ENCODE results near the gene RNF167. TPM values are rescaled to one million over a fixed set of nuclear protein-coding genes. Genes with fewer than 3 reads are reported as not detected.

RNF167 gene
- total RNA-seq, 1 experiment from 2014 or later = 86.0 TPM

DNA sequence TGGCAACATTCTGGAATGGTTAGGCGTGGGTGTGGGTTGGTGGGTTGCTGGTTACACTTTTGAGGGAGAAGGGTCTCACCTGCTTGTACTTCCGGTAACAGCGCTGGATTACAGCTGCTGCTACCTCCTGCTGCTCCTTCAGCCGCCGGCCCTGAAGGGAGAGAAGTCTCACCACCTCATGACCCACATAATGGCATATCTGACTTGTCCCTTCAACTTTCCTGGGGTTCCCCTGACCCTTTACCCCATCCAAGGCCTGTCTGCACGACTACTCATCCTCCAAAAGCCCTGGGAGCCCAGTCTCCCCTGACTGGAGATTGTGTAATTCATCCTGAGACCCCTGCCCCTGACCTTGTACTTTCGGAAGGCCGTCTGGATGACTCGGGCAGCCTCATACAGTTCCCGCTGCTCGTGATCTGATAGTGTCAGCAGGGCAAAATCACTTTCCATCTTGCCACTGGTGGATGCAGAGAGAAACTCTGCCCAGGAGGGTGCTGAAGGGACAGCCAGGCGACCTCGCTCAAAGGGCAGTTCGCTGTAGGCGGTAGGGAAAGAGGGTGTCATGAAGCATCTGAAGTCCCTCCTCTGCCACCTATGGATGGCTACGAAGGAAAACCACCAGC, 29.6 kb downstream of the RNF167 start:
- no peak for DNase-seq (ENCODE audit: low spot score)
- in situ Hi-C loops (cut with HindIII; ENCODE audit: low sequenced_read_pairs) = no loop called here

DNA sequence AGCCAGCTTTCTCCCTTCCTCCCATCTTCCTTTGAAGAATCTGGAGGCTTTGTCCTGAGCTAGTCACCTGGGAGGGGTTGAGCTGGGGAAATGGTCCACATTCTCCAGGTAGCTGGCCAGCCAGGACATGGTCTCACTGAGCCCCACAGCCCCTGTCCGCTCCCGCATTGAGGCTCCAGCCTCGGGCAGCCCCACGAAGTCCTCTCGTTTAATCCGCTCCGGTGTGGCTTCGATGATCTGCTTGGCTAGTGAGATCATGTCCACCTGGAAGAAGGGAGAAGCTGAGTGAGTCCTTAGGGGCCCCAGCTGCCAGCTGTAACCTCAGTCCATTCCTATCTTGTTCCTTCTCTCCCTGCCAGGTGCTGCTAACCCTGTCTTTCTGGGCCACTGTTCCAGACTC, 30.2 kb downstream of the RNF167 start:
- no peak for DNase-seq (ENCODE audit: low spot score)
- in situ Hi-C loops (cut with HindIII; ENCODE audit: low sequenced_read_pairs) = no loop called here

DNA sequence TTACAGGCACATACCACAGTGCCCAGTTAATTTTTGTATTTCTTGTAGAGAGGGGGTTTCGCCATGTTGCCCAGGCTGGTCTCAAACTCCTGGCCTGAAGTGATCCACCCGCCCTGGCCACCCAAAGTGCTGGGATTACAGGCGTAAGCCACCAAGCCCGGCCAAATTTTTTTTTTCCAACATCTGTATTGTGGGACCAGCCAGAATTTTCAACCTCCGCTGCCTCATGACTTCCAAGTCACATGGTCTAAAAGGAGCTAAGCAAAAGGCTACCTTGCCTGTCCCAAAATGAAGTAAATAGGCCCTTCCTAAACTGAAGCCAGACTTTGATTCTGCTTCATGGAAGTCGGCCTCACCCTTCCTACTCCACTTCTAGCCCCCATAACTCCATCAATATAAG, 31.8 kb downstream of the RNF167 start:
- no peak for DNase-seq (ENCODE audit: low spot score)
- in situ Hi-C loops (cut with HindIII; ENCODE audit: low sequenced_read_pairs) = no loop called here

DNA sequence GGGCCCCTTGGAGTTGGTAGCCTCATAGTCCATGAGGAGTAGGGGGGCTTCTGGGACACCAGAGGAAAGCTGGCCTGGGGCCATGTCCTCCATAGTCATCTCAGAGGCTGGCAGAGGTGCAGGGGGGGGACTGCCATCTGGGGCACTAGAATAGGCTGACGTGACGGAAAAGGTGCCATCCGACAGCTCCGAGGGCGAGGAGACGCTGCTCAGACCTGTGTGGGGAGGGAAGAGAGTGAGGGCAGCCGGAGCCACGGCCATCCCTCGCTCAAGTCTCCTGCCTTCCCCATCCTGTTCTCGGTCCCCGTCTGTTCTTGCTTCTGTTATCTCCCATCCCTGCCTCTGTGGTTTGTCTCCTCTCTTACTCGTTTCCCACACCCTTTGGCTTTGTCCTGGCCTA, 32.3 kb downstream of the RNF167 start:
- in situ Hi-C loops (cut with HindIII; ENCODE audit: low sequenced_read_pairs) = no loop called here
- no peak for DNase-seq (ENCODE audit: low spot score)

DNA sequence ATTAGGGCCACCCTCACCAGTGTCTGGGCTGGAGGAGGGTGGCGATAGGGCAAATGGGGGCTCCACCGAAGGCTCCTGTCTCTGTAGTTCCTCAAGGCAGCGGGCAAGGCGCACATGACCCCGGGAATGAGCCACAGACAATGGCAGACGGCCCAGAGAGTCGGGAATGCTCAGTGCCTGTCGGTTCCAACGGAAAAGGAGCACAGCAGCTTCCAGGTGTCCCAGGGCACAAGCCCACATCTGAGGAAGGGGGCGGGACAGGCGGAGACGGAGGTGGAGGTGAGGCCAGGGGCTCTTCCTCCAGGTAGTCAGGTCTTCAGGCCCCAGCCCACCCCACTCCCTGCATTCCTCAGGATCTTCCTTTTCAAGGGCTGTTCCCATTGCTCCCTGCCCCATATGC, 32.7 kb downstream of the RNF167 start:
- no peak for DNase-seq (ENCODE audit: low spot score)
- in situ Hi-C loops (cut with HindIII; ENCODE audit: low sequenced_read_pairs) = no loop called here

DNA sequence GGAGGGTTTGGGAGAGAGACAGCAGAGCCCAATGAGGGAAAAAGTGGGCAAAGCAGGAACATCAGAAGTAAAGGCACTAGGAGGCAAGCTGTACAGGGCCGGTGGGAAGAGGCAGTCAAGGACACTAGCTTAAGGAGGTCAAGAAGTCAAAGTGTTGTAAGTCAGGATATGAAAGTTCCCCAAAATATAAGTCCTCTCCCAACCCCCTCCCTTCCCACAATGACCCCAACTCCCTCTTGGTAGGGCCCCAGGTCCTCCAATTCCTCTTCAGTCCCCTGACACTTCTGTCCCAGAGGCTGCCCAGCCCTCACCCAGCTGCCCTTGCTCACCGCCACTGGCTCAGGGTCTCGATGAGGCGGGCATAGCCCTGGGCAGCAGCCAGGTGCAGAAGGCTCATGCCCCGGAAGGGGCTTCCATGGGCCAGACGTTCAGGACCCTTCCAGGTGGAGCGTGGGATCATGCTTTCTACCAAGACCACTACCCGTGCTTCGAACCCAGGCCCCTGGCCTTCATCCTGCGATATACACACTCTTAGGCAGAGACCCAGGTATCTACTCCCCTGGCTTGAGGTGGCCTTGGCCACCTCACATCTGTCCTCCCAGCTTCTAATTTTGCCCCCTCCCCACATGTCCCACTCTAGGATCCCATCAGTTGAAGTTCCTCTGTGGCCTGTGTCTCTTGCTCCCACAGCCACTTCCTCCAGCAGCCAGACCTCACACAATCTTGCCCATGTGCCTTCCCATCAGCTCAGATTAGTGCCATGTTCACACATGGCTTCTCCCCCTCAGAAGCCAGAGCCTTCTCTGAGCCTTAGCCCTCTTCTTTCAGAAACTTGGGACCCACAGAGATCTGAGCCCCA, 33.4 kb downstream of the RNF167 start:
- in situ Hi-C loops (cut with HindIII; ENCODE audit: low sequenced_read_pairs) = no loop called here
- DNase-seq (ENCODE audit: low spot score) = no peak

DNA sequence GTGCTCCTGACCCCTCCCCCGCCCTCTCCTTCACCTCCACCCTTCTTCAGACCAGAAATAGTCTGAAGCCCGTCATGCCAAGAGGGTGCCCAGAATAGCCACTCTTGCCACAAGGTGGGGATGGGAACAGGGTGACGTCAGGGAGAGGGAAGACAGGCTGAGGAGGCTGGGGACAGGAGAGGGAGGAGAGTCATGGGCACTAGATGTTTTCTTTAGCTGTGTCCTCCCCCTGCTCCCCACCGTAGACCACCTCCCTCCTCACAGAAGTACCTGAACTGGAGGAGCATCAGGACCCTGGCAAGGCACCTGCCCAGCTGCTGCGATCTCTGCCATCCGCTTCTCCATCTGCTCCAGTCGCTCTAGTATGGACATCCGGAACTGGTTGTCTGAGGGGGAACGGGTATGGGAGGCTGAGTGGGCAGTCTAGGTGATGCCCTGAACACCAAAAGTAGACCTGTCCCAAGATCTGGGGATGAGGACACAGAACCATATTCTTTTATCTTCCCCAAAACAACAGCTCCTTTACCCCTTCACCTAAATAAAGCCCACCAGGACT, 34.1 kb downstream of the RNF167 start:
- in situ Hi-C loops (cut with HindIII; ENCODE audit: low sequenced_read_pairs) = no loop called here
- no peak for DNase-seq (ENCODE audit: low spot score)

DNA sequence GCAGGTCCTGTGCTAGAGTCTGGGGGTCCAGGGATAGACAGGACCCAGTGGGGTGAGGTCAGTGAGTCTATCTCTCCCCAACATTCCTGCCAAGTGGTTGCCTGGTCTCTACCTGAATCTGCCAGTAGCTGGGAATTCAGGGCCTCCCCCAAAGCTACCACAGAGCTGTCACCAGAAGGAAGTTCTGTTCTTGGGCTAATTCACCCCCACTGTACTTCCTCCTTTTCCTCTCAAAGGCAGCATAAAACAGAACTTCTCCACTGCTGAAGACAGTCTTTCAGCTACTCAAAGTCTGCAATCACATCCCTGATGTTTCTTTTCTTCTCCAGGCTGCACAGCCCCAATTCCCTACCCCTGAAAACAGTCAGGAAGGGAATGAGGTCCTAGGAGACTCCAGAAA, 38.7 kb downstream of the RNF167 start:
- in situ Hi-C loops (cut with HindIII; ENCODE audit: low sequenced_read_pairs) = no loop called here
- DNase-seq (ENCODE audit: low spot score) = no peak

DNA sequence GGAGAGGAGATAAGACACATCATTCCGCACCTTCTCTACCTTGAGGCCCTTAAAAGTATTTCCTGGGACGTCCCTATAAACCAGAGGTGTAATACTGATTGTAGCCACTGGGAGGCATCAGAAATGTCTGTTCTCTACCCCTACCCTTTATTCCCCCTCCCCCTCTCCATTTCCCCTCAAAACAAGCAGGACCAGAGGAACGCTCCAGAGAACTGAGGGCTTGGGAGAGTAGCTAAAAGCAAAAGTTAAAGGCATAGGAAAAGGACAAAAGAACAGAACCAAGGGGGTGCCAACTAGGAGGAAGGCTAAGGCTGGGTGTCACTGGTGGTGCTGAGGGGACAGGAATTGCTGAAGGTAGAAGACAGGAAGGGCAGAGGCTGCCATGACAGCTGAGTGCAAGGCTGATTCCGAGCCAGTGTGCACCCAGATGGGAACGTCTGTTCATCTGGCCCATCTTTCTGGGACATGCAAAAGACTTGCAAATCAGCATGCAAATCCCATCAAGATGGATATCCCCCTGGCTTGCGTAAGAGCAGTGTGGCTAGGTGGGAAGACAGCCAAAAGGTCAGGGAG, 40.7 kb downstream of the RNF167 start:
- in situ Hi-C loops (cut with HindIII; ENCODE audit: low sequenced_read_pairs) = no loop called here
- peak; percentile 56 for DNase-seq (ENCODE audit: low spot score)

DNA sequence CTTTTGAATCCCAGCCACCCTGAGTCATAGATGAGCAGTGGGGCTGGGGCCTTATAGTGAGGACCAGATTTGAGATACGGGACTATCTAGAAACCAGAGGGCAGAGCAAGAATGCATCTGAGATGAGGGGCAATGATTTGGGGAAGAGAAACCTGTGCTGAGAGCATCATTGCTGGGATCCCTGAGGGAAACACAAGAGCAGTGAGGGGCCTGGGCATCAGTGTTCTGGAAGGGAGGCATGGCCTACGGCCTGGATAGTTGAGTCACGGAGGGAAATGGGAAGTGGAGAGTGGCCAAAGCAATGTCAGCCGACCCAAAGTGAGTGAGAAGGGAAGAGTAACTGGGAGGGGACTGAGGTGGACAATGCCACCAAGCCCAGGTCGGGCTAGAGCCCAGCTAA, 42.2 kb downstream of the RNF167 start:
- in situ Hi-C loops (cut with HindIII; ENCODE audit: low sequenced_read_pairs) = no loop called here
- no peak for DNase-seq (ENCODE audit: low spot score)

DNA sequence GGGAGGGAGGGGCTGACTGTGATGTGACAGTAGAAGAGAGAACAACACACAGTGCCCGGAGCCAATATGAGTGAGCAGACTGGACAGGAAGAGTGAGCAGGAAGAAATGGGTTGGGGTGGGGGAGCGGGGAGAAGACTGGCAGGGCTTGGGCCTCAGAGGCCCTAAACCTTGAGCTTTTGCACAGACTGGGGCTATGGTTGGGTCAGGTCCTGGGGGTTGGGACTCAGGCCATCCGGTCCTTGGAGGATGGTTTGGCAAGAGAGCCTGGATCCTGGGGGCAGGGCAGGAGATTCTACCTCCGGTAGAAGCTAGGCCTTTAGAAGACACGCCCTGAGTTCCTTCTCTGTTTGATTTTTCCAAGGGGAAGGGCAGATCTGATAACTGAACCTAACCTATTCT, 46.3 kb downstream of the RNF167 start:
- peak; percentile 60 for DNase-seq (ENCODE audit: low spot score)
- in situ Hi-C loops (cut with HindIII; ENCODE audit: low sequenced_read_pairs) = no loop called here

DNA sequence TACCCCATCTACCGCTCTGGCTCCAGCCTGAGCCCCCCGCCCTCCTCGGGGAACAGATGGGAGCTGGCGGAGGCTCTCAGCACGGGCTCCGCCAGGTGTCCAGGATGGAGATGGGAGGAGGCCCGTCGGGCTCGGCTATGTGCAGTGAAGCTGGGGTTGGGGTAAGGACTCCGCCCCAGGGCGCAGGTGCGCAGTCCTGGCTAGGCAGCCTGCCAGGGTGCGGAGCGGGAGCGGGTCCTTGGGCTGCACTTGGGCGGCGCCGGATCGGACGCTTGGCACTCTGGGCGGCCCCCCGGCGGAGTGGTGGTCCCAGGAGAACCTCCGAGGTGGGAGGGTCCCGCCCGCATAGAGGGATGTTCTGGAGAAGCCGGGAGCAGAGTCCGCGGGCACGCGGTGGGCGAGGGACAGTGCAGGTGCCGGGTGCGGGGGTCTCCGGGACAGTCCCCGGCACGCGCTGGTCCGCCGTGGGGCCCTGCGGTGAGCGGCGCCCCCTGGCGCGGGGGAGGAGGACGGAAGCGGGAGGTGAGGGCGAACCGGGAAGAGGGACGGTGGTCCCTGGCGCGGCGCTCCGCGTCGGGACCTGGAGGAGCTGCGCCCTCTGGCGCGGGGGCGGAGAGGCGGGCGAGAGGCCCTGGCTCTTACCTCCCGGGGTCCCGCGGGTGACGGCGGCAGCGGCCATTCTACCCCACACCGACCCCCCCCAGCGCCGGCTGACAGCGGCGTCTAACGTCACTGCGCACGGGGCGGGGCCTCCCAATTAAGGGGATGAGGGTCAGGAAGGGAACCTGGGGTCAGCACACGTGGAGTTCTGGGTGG, 47.1 kb downstream of the RNF167 start, which contains the start of gene CAMTA2:
CAMTA2 (minus strand) TSS at position 725 of the 816 bp plus-strand sequence. CDS start 1,453 bp downstream, outside the sequence.
- in situ Hi-C loops (cut with HindIII; ENCODE audit: low sequenced_read_pairs) = no loop called here
- peak; percentile 86 for DNase-seq (ENCODE audit: low spot score)

DNA sequence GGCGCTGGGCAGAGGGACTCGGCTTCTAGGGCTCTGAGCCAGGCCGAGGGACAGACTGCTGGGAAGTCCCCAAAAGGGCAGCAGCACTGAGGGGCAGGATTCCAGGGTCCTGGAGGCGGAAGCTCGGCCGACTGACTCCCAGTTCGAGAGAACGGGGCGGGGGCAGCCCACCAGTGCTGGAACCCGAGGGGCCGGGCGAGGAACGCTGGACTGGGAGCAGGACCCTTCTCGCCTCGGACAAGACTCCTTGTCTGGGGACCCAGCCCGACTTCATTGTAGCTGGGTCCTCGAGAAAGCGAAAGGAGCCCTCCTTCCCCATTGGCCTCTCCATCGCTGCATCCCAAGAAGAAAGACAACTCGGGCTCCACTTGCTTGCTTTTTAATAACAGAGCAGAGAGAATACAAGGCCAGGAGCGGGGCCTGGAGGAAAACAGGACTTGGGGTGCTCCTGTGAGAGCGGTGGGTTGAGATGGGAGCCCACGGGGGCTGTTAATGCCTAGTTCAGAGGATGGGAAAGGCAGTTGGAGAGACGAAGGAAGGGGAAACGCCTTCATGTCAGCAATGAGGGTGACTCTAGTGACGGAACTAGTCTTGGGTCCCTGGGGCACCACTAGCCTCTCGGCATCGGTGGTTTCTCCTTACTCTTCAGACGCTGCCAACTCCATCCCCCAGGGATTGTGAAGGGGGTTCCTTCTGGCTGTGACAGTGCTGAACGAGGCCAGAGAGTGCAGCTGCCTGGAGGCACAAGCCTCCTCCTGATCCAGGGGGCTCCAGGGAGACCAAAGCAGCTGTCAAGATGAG, 47.9 kb downstream of the RNF167 start:
- DNase-seq (ENCODE audit: low spot score) = no peak

DNA sequence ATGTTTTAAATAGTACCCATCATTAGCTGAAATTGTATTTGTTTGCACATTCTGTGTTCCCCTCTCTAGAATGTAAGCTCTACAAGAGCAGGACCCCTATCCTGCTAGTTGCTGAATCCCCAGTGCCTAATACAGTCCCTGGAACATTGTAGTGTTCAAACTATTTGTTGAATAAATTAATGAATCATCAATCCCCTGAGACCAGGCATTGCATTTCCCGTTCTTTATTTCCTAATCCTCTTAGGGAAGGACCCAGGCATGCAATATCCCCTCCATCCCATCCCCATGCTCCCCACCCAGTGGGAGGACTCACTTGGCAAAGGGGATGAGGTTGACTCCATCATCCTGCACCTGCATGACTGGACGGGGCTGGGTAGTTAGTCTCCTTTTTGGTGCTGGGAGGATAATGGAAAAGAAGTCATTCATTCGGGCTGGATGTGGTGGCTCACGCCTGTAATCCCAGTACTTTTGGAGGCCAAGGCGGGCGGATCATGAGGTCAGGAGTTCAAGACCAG, 54.1 kb downstream of the RNF167 start:
- no peak for DNase-seq (ENCODE audit: low spot score)
- in situ Hi-C loops (cut with HindIII; ENCODE audit: low sequenced_read_pairs) = no loop called here

More for the DNA sequence above, 47.9 kb downstream of the RNF167 start:
- in situ Hi-C loops (cut with HindIII; ENCODE audit: low sequenced_read_pairs) = no loop called here

Other genes starting within 250 kb of the RNF167 start
- gene PELP1, start 236.1 kb upstream of the RNF167 start, total RNA-seq (2014; rRNA removed; shearing (Covaris generic)) = 40.1 and 53.6 TPM in 2 replicates
- 38.1 and 45.1 TPM in 2 replicates for gene ARRB2, start 229.6 kb upstream of the RNF167 start, total RNA-seq (2014; rRNA removed; shearing (Covaris generic))
- 24.3 and 29.8 TPM in 2 replicates for gene MED11, start 208.8 kb upstream of the RNF167 start, total RNA-seq (2014; rRNA removed; shearing (Covaris generic))
- gene ZMYND15, start 200.4 kb upstream of the RNF167 start, total RNA-seq (2014; rRNA removed; shearing (Covaris generic)) = 0.68 TPM in 1 of 2 replicates, not detected in the other
- gene CXCL16, start 200.3 kb upstream of the RNF167 start, total RNA-seq (2014; rRNA removed; shearing (Covaris generic)) = 0.86 TPM in 1 of 2 replicates, not detected in the other
- gene TM4SF5, start 168.4 kb upstream of the RNF167 start, total RNA-seq (2014; rRNA removed; shearing (Covaris generic)) = not detected in 2 replicates
- gene VMO1, start 153.9 kb upstream of the RNF167 start, total RNA-seq (2014; rRNA removed; shearing (Covaris generic)) = not detected in 2 replicates
- gene GLTPD2, start 151.3 kb upstream of the RNF167 start, total RNA-seq (2014; rRNA removed; shearing (Covaris generic)) = not detected in 2 replicates
- gene PSMB6, start 144.1 kb upstream of the RNF167 start, total RNA-seq (2014; rRNA removed; shearing (Covaris generic)) = 390 and 445 TPM in 2 replicates
- 20.9 and 28.4 TPM in 2 replicates for gene PLD2, start 133.1 kb upstream of the RNF167 start, total RNA-seq (2014; rRNA removed; shearing (Covaris generic))
- 33.8 and 48.3 TPM in 2 replicates for gene MINK1, start 106.9 kb upstream of the RNF167 start, total RNA-seq (2014; rRNA removed; shearing (Covaris generic))
- not detected in 2 replicates for gene C17orf107, start 40.7 kb upstream of the RNF167 start, total RNA-seq (2014; rRNA removed; shearing (Covaris generic))
- not detected in 2 replicates for gene CHRNE, start 37.2 kb upstream of the RNF167 start, total RNA-seq (2014; rRNA removed; shearing (Covaris generic))
- gene GP1BA, start 8.0 kb upstream of the RNF167 start, total RNA-seq (2014; rRNA removed; shearing (Covaris generic)) = not detected in 2 replicates
- gene SLC25A11, start 222 bp upstream of the RNF167 start, total RNA-seq (2014; rRNA removed; shearing (Covaris generic)) = 111 and 132 TPM in 2 replicates
- 563 and 707 TPM in 2 replicates for gene PFN1, start 8.3 kb downstream of the RNF167 start, total RNA-seq (2014; rRNA removed; shearing (Covaris generic))
- 52.8 and 75.4 TPM in 2 replicates for gene ENO3, start 10.9 kb downstream of the RNF167 start, total RNA-seq (2014; rRNA removed; shearing (Covaris generic))
- 32.3 and 59.7 TPM in 2 replicates for gene SPAG7, start 27.5 kb downstream of the RNF167 start, total RNA-seq (2014; rRNA removed; shearing (Covaris generic))
- 6.9 and 16.9 TPM in 2 replicates for gene CAMTA2, start 47.4 kb downstream of the RNF167 start, total RNA-seq (2014; rRNA removed; shearing (Covaris generic))
- 0.14 TPM in 1 of 2 replicates, not detected in the other for gene INCA1, start 57.3 kb downstream of the RNF167 start, total RNA-seq (2014; rRNA removed; shearing (Covaris generic))
- 75.6 and 95.9 TPM in 2 replicates for gene KIF1C, start 57.7 kb downstream of the RNF167 start, total RNA-seq (2014; rRNA removed; shearing (Covaris generic))
- gene SLC52A1, start 95.2 kb downstream of the RNF167 start, total RNA-seq (2014; rRNA removed; shearing (Covaris generic)) = not detected in 2 replicates
- not detected in 2 replicates for gene ZFP3, start 138.2 kb downstream of the RNF167 start, total RNA-seq (2014; rRNA removed; shearing (Covaris generic))
- gene ZNF232, start 171.6 kb downstream of the RNF167 start, total RNA-seq (2014; rRNA removed; shearing (Covaris generic)) = 10.1 and 11.8 TPM in 2 replicates
- gene USP6, start 175.8 kb downstream of the RNF167 start, total RNA-seq (2014; rRNA removed; shearing (Covaris generic)) = not detected in 2 replicates

Data from G401 (cell line).